ENCODE data around the gene ZDHHC22.

The ZDHHC22 gene

GRCh38 chr14:77105145-77105939, 36.2 kb downstream of the ZDHHC22 start:
- DNase-seq (ENCODE audit: low spot score) (no peak), FAIRE-seq (no peak)

- no peak for FAIRE-seq
- no peak for DNase-seq (ENCODE audit: low spot score)
Measured at GRCh38 chr14:77104393-77104792, 37.2 kb downstream of the ZDHHC22 start.

DNA sequence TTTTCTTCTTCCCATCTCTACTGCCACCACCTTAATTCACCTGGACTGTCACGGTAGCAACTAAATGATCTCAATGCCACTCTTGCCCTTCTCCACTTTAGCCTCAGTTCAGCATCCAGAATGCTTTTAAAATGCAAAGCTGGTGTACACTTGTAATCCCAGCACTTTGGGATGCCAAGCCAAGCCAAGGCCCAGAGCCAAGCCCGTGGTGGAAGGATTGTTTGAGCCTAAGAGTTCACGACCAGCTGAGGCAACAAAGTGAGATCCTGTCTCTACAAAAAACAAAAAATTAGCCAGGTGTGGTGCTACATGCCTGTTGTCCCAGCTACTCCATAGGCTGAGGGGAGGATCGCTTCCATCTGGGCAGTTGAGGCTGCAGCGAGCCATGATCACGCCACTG, 37.6 kb downstream of the ZDHHC22 start:
- no peak for DNase-seq (ENCODE audit: low spot score)
- FAIRE-seq, result no peak

GRCh38 chr14:77103475-77103874, 38.1 kb downstream of the ZDHHC22 start:
- FAIRE-seq, result no peak
- no peak for DNase-seq (ENCODE audit: low spot score)

DNA sequence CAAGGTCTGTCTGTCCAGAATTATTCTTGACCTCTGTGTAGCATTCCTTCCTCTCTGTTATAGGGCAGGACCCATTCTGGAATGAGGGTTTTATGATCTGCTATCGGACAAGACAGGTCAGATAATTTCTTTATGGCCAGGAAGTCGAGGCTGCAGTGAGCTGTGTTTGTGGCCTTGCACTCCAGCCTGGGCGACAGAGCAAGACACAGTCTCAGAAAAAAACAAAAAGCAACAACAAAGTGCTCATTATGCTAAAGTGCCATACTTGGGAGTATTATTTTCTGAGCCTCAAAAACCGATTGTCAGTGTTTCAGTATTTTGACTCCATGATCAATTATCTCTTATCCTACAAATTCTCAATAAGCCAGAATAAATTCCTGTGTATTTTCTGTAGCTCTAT, 39.4 kb downstream of the ZDHHC22 start:
- DNase-seq (ENCODE audit: low spot score) (no peak), FAIRE-seq (no peak)

DNA sequence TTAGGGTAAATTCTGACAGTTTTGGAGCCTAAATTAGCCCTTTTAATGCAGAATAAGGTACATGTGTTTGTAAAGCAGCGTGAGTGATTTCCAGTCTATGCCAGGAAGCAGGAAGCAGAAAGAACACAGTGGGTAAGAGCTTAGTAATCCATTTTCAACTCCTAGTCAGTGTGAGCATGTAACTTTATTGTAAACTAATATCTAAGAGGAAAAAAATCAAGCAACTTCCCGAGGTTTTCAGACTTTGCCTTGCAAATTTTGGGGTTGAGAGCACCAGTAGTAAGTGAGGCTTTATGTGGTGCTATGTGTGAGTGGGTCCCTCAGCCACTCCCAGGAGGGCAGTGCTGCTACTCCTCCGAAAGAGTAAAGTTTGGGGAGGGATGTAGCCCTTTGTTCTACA, 40.6 kb downstream of the ZDHHC22 start:
- no peak for DNase-seq (ENCODE audit: low spot score)

DNA sequence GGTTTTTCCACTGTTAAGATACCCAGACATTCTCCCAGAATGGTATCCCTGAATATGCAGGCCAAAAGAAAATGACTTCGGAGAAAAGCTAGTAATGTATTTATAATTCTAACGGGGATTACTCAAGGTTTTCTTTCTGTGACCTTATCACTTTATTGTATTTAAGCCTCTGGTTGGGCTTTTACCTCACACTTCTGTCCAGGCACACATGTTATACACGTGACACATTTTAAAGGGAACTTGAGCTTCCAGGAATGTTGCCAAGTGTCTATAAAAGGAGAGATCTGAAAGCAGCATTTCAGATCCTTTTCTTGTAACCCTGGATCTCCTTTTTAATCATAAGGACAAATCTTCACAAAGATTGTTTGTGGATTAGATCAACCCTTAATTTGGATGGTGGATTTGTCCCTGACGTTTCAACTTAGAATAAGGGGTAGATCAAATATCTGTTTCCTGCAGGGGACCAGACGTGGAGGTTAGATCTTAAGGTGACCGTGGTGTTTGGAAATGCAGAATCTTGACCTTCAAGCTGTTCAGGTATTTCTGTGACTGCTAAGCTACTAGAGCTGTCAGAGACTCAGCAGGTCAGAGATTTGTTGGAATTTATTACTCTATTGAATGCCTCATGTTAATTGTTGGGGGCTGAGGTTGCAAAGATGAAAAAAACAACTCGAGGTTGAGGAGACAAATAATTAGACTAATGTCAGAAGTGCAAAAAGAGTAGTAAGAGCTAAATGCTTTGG, 42.0 kb downstream of the ZDHHC22 start:
- FAIRE-seq (no peak), DNase-seq (ENCODE audit: low spot score) (no peak)

More for the DNA sequence above, 40.6 kb downstream of the ZDHHC22 start:
- FAIRE-seq, result no peak

- no peak for FAIRE-seq
- DNase-seq (ENCODE audit: low spot score), result no peak
Measured at GRCh38 chr14:77098529-77099353, 42.9 kb downstream of the ZDHHC22 start.

- DNase-seq (ENCODE audit: low spot score), result peak; percentile 88
- no peak for FAIRE-seq
Measured at GRCh38 chr14:77097700-77098528, 43.7 kb downstream of the ZDHHC22 start, which contains the start of gene CIPC. Gene CIPC, plus strand, starts transcription at chr14:77098258. Its CDS starts 7,451 bp downstream, at chr14:77105709.

DNA sequence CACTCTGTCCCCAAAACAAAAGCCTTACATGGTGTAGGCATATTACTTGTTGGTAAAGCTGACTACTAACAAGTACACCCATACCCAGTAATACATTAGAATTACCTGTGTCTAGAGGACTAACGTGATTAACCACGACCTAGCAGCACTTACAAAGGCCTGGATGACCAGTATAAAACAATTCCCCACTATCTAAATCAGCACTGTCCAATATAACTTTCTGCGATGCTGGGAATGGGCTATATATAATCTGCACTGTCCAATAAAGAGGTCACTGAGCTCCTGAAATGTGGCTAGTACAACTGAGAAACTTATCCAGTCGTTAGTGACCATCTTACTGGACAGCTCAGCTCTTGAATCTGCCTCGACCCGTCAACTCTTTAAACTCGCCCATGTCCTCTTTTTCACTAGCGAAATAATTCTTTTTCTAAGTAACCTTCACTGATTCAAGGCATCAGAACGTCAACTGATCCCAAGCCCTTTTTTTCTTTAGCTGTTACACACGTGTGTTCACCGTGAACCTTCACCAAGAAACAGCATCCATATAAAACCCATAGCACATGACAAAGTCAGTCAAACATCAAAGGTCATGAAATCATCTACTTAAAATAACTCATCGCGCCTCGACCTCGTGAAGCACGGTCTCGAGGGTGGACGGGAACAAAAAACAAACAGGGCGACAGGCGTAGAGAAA, 44.4 kb downstream of the ZDHHC22 start:
- DNase-seq (ENCODE audit: low spot score) (no peak), FAIRE-seq (no peak)

DNA sequence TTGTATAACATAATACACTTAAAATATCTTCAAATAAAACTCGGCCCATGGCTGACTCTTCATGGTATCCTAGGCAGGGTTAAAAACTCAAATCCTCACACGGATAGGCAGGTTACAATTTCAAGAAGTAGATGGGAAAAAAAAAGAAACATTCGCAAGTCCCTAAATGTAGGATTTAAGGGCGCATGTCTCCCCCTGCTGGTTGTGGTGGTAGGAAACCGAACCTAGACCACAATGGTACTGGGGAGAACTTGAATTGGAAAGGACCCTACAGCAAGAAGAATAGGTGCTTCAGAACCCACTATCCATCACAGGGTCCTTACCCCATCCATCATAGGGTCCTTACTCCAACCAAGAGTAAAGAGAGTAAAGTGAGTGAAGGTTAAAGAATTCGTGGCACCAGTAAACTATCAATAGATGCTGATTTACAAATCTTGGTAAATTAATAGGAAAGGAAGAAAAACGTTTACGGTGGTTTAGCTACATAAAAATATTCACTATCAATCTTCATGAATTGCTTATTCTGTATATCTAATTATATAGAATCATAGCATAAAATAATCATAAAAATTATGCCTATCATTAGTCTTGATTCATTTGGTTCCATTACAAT, 46.8 kb downstream of the ZDHHC22 start:
- DNase-seq (ENCODE audit: low spot score) (peak; percentile 30), FAIRE-seq (no peak)

DNA sequence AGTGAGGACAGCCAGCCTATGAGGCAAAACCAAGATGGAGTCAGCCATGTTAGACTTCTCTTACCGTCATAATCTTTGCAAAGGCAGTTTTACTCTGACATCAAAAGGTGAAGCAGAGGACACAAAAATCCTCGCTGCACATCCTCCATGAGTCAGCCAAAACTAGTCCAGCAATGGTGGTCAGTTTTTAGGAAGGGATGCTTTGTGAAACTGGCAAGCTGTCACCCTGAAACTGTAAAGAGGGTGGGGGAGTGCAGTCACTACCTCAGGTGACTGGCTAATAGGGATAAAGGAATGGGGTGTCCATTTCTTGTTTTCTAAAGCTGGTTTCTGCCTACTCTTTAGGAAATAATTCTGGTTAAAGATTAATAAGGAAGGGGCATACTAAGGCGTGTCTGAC, 48.9 kb downstream of the ZDHHC22 start:
- FAIRE-seq, result no peak
- DNase-seq (ENCODE audit: low spot score), result no peak

DNA sequence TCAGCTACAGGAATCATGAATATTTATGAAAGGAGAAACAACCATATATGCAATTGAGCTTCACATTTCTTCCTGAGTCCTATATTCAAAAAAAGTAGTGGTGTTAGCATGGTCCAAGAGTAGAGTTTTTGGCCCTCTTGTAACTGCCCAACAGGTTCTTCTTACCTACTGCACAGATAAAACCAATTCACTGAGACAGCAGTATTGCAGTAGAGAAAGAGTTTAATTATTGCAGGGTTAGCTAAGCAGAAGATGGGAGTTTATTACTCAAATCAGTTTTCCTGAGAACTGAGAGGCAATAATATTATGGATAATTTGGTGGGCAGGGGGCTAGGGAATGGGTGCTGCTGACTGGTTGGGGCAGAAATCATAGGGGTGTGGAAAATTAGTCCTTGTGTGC, 50.1 kb downstream of the ZDHHC22 start:
- FAIRE-seq, result no peak
- DNase-seq (ENCODE audit: low spot score), result no peak

DNA sequence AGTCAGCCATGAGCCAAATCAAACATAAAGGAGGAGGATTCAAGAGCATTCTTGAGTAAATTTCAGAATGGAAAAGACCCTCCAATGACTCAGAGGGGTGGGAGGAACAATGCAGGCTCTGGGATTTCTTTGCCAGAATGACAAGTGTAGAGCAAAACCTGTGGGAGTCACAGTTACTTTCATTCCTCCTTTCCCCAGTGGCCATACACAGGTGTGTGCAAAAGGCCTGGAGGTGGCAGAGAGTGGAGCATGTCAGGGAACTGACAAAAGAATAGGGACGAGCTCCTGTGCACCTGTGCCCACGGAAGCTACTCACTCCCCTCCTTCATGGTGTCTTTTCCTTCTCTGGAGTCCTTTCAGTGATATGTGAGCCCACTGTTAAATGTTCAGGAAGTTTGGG, 52.9 kb downstream of the ZDHHC22 start:
- FAIRE-seq (no peak), DNase-seq (ENCODE audit: low spot score) (no peak)

DNA sequence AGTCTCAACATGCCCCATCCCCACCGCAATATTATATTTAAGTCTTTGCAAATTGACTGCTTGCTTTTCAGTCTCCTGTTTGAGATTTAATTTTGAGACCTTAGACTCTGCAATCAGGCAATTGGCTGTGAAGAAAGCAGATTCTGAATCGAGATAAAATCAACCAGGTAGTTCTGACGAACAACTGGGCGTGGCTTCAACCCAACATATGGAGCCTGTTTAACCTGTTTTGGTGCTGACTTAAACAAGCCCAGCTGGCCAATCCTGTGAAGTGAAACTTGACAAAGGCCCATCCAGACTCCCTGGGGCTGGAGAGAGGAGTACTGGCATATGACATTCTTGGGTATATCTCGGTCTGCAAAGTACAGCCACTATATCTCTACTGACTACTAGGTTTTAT, 53.4 kb downstream of the ZDHHC22 start:
- no peak for FAIRE-seq
- no peak for DNase-seq (ENCODE audit: low spot score)

DNA sequence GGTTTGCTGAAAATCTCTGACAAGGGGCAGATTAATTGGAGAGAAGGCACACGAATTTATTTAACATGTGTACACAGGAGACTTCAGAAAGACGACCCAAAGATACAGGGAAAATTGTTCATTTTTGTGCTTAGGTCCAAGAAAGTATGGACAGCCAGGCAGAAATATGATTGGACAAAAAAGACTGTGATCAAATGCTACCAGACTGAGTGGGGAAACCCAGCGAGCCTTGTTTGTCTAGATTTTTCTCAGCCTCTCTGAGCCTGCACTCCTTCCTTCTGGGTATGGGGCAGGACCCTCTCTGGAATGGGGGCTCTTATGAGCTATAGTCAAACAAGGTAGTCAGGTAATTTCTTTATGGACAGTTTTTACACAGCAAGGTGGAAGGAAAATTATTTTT, 54.0 kb downstream of the ZDHHC22 start:
- DNase-seq (ENCODE audit: low spot score) (no peak), FAIRE-seq (no peak)

GRCh38 chr14:77086951-77087350, 54.6 kb downstream of the ZDHHC22 start:
- FAIRE-seq, result no peak

GRCh38 chr14:77086017-77086727, 55.4 kb downstream of the ZDHHC22 start:
- peak; percentile 15 for DNase-seq (ENCODE audit: low spot score)
- FAIRE-seq, result no peak

More at GRCh38 chr14:77086951-77087350, 54.6 kb downstream of the ZDHHC22 start:
- DNase-seq (ENCODE audit: low spot score), result no peak

- DNase-seq (ENCODE audit: low spot score), result no peak
- FAIRE-seq, result no peak
Measured at GRCh38 chr14:77085538-77085937, 56.1 kb downstream of the ZDHHC22 start.
